Fibroblast of skin of right biceps (primary cell): ENCODE measurements around the gene CDC45.
"Not testable (repeated sequence)": the region's sequence is repeated elsewhere in the genome, so short reads cannot be mapped to it uniquely, and the experiment has no call there.

Source experiments
- DNase-seq: peaks from one replicate; pipeline ENCODE4 v3.0.0-alpha.2; 2013

The CDC45 gene

DNA sequence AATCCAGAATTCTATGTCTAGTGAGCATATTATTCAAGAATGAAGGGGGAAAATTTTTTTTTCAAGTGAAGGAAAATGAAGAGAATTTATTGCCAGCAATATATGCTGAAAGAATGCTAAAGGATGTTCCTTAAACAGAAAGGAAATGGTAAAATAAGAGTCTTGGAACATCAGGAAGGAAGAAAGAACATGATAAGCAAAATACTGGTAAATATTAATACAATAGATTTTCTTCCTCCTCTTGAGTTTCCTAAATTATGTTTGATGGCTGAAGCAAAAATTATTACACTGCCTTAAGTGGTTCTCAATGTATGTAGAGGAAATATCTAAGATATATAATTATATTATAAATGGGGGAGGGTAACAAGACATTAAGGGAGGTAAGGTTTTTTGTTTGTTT lies 54.1 kb downstream of the CDC45 start:
- no peak for DNase-seq

DNA sequence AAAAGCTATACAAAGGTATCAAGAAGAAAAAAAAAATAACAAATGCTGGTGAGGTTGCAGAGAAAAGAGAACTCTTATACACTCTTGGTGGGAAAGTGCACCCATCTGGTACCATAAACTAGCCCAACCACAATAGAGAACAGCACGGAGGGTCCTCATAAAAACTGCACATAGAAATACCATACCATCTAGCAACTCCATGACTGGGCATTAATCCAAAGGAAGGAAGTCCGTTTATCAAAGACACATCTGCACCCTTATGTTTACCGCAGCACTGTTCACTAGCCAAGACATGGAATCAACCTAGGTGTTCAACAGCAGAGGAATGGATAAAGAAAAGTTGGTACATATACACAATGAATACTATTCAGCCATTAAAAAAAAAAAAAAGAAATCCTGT lies 55.3 kb downstream of the CDC45 start:
- no peak for DNase-seq

DNA sequence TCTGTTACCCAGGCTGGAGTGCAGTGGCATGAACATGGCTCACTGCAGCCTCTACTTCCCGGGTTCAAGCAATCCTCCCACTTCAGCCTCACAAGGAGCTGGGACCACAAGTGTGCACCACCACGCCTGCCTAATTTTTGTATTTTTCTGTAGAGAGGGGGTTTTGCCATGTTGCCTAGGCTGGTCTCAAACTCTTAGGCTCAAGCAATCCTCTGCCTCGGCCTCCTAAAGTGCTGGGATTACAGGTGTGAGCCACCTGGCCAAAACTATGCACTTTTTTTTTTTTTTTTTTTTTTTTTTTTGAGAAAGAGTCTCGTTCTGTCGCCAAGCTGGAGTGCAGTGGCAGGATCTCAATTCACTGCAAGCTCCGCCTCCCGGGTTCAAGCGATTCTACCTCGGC lies 56.8 kb downstream of the CDC45 start:
- no peak for DNase-seq

DNA sequence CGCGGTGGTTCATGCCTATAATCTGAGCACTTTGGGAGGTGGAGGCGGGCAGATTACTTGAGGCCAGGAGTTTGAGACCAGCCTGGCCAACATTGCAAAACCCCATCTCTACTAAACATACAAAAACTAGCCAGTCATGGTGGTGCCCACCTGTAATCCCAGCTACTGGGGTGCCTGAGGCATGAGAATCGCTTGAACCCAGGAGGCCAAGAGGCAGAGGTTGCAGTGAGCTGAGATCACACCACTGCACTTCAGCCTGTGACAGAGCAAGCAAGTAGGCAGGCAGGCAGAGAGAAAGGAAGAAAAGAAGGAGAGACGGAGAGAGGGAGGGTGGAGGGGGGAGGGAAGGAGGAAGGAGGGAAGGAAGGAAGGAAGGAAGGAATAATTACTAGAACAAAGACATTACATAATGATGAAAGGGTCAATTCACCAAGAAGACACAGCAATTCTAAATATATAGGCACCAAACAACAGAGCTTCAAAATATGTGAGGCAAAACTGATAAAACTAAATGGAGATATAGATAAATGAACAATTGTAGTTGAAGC lies 58.3 kb downstream of the CDC45 start:
- no peak for DNase-seq

DNA sequence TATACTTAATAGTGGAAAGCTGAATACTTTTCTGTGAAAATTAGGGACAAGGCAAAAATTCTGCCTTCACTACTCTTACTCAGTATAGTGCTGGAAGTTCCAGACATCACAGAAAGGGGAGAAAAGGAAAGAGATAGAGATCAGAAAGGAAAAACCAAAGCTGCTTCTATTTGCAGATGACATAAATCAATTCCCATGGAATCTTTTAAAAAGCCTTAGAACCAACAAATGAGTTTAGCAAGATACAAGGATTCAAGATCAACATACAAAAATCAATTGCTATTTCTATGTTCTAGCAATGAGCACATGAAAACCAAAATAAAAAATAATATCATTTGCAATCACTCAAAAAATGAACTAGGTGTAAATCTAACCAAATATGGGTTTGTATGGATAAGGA lies 60.7 kb downstream of the CDC45 start:
- DNase-seq = no peak

DNA sequence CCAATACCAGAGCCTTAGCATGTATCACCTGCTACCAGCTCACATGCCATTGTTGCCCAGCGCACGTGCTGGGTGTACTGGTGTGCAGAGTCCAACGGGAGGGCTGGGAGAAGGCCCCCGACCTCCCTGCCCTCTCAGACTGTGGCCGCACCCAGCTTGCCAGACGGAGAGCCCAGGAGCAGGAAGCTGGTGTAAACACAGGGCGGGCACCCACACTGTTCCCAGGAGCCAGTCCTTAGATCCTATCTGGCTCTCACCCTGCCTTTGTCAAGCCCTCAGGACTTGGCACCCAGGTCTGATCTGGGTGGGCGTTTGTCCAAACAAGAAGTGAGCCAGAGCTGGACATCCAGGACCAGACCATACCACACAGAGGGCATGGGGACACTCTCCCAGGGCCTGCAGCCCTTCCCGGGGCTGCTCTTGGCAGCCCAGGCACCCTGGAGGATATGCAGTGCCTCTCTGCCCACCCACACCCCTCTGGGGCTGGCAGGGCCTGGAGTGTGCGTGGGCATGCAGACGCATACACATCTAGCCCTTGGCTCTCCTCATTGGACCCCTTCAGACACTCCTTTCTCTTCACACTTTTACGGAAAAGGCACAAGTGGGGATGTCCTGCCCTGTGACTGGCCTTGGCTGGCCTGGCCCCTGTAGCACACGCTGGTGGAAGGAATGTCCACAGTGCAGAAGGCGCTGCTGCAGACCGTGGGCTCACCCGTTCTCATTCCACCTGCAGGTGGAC lies 64.4 kb downstream of the CDC45 start:
- DNase-seq = no peak

DNA sequence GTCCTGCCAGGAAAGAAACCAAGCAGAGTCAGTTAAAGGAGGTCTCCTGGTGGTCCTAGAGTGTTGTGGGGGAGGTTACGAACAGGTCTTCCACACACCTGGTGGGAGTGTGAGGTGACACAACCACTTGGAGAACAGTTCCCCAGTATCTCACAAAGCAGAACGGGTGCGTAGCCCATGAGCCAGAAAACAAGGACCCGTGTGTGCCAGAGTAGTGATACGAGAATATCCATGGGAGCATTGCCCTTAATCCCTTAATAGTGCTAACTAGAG lies 66.2 kb downstream of the CDC45 start:
- DNase-seq = no peak

DNA sequence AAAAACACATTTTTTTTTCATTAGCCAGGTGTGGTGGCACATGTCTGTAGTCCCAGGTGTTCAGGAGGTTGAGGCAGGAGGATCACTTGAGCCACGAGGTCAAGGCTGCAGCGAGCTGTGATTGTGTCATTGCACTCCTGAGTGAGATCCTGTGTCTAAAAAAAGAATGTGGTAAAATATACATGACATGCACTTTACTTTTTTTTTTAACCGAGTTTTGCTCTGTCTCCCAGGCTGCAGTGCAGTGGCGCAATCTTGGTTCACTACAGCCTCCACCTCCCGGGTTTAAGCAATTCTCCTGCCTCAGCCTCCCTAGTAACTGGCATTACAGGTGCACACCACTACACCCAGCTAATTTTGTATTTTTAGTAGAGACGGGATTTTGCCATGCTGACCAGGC lies 67.0 kb downstream of the CDC45 start:
- no peak for DNase-seq

DNA sequence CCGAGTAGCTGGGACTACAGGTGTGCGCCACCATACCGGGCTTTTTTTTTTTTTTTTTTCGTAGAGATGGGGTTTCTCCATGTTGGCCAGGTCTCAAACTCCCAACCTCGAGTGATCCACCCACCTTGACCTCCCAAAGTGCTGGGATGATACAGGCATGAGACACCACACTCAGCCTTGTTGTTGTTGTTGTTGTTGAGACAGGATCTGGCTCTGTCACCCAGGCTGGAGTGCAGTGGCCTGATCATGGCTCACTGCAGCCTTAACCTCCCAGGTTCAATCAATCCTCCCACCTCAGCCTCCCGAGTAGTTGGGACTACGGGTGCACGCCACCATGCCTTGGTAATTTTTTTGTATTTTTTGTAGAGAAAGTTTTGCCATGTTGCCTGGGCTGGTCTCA lies 67.9 kb downstream of the CDC45 start:
- DNase-seq = no peak

DNA sequence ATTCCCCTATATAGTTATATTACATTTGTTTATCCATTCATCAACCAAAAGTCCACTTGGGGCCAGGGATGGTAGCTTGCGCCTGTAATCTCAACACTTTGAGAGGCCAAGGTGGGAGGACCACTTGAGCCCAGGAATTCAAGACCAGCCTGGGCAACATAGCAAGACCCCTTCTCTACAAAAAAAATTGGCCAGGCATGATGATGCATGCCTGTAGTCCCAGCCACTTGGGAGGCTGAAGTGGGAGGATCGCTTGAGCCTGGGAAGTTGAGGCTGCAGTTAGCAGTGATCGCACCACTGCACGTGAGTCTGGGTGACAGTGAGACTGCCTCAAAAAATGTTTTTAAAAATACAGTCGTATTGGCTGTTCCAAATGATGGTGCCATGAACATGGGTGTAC lies 68.7 kb downstream of the CDC45 start:
- not testable (repeated sequence) for DNase-seq

DNA sequence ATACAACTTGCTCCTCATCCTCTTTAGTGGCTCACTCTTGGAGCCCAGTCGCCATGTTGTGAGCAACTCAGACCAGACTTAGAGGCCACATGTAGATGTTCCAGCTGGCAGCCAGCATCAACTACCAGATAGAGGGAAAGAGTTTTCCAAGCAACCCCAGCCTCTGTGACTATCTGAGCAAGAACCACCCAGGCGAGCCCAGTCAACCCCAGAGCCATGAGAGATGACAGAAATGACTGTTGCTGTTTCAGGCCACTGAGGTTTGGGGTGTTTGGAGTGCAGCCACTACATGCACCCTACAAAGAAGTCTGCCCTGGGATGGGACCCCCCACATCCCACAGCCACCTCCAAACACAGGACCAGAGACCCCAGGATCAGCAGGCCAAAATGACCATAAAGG lies 69.2 kb downstream of the CDC45 start:
- no peak for DNase-seq

DNA sequence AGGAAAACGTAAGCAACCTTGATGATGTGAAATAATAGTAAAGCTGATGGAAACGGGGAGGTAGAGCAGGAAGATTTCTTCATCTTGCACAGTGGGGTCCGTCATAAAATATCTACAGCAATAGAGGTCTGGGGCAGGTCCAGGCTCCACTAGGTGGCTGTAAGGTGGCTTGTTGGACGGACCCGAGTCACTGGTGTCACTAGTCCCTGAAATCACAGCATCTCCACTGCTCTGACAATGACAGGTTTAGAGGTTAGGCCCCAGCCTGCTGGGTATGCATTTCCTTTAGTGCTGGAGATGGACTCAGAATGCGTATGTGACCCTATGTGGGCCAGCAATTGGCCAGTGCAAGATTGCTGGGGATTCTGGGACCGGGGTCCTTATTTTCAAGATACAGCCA lies 69.7 kb downstream of the CDC45 start:
- DNase-seq = no peak

DNA sequence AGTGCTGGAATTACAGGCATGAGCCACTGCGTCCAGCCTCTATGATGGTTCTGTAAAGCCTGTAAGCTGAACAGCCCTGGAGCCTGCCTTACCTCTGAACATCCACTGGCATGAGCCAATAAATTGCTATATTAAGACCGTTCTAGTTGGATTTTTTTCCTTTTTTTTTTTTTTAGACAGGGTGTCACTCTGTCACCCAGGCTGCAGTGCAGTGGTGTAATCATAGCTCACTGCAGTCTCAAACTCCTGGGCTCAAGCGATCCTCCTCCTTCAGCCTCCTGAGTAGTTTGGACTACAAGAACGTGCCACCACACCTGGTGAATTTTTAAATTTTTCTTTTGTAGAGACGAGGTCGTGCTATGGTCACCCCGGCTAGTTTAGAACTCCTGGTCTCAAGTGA lies 70.7 kb downstream of the CDC45 start:
- DNase-seq = no peak

DNA sequence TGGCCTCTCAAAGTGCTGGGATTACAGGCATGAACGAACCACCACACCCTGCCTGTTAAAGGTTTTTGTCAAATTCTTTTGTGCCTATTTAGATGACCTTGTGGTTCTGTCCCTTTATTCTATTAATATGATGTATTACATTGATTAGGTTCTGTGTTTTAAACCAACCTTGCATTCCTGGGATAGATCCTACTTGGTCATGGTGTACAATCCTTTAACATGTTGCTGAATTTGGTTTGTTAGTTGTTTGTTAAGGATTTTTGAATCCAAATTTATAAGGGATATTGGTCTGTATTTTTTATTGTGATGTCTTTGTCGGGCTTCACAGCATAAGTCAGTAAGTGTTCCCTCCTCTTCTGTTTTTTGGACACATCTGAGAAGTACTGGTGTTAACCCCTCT lies 73.5 kb downstream of the CDC45 start:
- no peak for DNase-seq

DNA sequence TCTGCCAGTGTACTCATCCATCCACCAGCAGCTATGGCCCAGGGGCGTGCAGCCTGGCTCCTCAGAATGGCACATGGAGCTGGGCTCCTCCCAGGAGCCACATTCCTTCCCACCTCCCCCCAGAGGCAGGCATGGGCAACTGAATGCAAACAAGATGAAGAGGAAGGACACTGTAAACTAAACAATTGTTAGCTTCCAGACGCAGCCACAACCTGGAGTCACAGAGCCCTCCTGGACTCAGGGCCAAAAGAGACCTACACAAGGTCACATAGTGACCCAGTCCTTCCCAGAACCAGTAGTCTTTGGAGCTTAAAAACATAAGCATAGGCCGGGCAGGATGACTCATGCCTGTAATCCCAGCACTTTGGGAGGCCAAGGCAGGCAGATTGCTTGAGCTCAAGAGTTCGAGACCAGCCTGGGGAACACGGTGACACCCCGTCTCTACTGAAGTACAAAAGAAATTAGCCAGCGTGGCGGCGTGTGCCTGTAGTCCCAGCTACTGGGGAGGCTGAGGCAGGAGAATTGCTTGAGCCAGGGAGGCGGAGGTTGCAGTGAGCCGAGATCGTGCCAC lies 75.2 kb downstream of the CDC45 start:
- DNase-seq = peak; percentile 9

DNA sequence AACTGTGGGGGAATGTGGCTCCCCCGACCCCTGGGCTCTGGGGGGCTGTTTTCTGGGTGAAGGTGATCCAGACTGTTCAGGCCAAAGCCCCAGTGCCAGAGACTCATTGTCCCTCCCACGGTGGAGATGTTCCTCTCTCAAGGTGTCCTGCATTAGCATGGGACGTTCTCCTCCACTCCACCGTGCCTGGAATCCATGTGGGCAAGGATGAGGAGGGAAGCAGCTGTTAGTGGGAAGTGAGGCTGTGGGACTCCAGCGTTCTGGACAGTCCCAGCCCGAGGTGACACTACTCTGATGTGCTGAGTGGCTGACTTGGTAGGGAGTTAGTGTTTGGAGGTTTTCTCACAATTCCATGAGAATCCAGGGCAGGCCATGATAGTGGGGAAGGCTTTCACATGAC lies 75.9 kb downstream of the CDC45 start:
- no peak for DNase-seq

DNA sequence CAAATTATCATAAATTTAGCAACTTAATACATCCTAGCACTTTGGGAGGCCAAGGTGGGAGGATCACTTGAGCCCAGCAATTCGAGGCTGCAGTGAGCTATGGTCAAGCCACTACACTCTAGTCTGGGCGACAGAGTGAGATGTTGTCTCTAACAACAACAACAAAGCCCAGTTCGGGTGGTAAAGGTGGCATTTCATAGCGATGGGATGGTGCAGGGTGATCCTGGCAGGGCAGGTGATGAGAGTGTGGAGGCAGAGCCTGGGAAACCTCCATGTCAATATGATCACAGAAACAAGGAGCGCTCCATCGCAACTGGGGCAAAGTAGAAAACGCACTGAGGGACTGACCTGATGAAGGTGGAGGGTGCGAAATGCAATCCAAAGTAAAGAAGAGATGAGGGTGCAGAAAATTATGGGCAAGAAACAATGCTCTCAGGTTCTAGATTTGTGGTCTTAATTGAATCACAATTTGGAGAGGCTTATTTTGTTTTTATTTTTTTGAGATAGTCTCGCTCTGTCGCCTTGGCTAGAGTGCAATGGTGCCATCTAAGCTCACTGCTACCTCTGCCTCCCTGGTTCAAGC lies 77.3 kb downstream of the CDC45 start:
- DNase-seq = no peak

DNA sequence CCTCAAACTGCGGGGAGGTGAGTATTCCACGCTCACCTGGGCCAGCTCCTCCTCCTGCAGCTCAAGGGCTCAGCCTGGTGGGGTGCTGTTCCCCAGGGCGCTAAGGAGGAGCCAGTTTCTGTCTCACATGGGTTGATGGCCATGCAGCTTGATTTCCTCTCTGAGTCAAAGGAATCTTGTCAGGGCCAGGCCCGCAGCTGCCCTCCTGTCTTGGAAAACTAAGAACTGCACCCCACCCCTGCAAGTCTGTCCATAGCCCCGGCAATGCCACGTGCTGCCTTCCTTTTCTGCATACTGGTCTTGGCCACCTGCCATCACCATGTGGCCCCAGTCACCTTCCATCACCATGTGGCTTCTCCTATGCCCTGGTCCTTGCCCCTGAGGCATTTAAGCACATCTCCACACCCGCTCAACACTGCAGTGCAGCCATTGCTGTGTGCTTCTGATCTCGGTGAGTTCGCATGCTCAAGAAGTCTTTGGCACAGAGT lies 79.6 kb downstream of the CDC45 start:
- no peak for DNase-seq

DNA sequence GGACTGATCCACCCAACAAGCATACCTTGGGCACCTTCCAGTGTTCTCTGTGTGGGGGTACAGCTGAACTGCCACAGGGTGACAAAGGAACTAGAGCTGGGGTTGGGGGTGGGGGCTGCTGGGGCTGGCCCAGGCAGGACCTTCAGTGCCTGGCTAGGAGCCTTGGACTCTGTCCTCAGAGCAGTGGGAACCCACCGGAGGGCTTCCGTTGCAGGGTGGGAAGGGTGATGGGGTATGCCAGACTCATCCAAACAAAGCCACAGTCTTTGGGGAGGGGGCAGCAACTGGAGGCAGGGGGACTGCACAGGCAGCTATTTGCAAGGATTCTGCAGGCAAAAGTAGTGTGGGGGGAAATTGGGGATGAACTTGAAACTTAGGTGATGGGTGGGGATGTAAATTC lies 80.2 kb downstream of the CDC45 start:
- no peak for DNase-seq

DNA sequence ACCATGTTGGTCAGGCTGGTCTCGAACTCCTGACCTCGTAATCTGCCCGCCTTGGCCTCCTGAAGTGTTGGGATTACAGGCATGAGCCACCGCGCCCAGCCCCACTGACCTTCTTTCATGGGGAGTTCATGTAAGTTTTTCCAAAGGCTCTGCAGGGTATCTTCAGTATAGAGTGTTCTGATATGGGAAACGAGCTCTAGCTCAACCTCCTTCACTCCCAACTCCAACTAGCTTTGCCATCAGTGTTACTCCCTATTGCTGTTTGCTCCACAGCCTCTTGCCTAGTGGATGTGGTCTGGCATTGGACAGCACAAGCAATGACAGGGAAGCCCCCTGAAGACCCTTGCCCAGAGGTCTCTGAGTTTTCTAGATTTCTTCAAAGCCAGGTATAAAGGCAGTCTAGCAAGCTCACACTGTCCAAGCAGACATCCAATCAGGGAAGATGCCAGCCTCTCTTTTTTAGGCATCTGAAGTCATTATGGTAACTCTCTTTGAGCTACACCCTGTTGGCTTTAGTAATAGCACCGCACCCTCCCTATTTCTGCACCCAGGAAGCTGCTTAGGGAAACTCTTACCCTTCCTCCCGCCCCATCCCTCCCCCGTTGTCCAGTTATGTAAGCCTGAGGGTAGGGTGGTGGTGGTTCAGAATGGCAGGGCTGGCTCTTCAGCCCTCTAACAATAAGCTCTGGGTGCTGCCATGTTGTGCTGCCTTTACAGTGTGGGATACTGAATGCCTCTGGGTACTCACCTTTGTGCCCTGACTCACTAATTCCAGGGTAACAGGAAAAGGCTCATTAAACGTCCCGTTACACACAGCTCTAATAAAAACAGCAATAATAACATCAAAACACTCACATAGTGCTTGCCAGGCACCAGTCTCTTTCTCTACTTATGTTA lies 85.9 kb downstream of the CDC45 start:
- DNase-seq = no peak

DNA sequence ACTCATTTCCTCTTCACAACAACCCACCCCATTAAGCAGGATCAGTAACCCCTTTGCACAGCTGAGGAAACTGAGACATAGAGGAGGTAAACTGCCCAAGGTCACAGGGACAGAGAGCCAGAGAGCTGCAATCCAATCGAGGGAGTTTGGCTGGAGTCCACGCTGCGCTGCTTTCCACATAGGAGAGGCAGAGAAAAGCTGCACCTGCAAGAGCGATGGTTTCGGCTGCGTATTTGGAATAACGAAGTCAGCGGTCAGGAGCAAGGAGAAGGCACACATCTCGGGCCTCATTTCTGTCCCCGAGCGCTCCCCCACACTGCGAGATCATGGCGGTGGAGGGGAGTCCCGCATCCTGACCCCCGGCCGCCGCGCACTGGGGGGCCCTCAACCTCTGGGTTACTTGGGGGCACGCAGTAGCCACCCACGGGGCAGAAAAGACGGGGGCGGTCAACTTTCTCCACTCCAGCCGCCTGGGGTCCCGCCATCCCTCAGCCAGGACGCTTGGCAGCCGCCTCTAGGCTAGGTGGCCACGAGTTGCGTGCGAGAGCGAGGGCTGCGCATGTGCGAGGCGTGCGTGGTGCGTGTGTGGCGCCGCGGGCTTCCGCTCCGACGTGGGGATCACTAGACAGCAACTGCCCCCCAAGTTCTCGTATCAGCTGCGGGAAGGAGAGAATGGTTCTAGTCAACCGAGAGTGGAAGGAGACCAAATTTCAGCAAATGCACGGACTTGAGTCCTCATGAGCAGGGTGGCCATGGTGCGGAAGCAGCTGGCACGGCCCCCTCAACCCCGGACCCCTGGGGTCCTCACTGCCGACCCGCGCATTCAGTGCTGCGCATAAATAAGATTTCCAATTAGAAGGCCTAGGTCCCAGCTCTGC lies 86.8 kb downstream of the CDC45 start:
- no peak for DNase-seq
